ENCODE results near the gene MID1IP1. TPM values are rescaled to one million over a fixed set of nuclear protein-coding genes. Genes with fewer than 3 reads are reported as not detected.

MID1IP1 gene, protein sequence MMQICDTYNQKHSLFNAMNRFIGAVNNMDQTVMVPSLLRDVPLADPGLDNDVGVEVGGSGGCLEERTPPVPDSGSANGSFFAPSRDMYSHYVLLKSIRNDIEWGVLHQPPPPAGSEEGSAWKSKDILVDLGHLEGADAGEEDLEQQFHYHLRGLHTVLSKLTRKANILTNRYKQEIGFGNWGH
- 39.2 and 42.3 TPM in 2 replicates for total RNA-seq

GRCh38 chrX:38800981-38801845 is at the start of gene MID1IP1:
TSS of gene MID1IP1 (plus strand) at chrX:38801459. CDS start at chrX:38804947, 3,488 bp downstream.

Other genes starting within 250 kb of the MID1IP1 start
- gene TSPAN7, start 239.9 kb upstream of the MID1IP1 start, total RNA-seq = not detected in 2 replicates